Measurements from ENCODE around the gene C12orf75.
"Not testable (repeated sequence)": the region's sequence is repeated elsewhere in the genome, so short reads cannot be mapped to it uniquely, and the experiment has no call there.

C12orf75 gene

DNA sequence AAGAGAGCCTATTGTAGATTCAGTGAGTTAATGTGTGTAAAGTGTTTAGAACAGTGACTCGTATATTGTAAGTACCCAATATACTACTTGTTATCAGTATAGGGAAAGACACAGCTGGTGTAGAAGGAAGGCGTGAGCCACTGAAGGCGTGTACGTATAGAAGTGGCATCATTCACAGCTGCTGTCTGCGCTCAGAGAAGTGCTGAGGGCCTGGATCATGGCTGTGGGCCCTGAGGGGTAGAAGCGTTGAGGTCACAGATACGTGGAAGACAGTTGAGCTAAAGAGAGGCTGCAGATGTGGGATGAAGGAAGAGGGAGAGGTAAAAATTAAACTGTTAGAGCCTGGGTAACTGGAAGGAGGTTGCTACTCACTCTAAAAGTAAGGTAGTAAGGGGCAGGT, 5.9 kb downstream of the C12orf75 start:
- DNase-seq (ENCODE audit: low read depth), result no peak

- DNase-seq (ENCODE audit: low read depth), result no peak
Observed at GRCh38 chr12:105337391-105337790, 6.9 kb downstream of the C12orf75 start.

- DNase-seq (ENCODE audit: low read depth), result no peak
Observed at GRCh38 chr12:105338966-105339365, 8.5 kb downstream of the C12orf75 start.

- no peak for DNase-seq (ENCODE audit: low read depth)
Observed at GRCh38 chr12:105341010-105341409, 10.5 kb downstream of the C12orf75 start.

GRCh38 chr12:105341620-105342019, 11.1 kb downstream of the C12orf75 start:
- DNase-seq (ENCODE audit: low read depth), result not testable (repeated sequence)

- DNase-seq (ENCODE audit: low read depth), result no peak
Observed at GRCh38 chr12:105342464-105342863, 12.0 kb downstream of the C12orf75 start.

DNA sequence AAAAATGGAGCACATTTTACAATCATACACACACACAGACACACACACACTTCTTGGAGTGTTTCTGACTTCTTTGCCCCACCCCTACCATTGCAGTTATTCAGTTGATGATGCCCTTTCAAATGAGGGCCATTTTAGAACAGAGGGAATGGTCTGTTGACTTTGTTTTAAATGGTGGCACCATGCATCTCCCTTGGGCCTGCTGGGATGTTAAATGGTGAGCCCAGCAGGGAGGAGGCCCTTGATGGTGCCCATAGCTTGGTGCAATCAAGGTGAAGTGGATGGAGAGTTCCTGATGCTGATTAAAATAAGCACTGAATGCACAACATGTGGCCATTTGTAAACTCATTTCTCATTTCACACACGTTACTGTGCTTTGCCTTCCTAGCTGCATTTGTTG, 13.3 kb downstream of the C12orf75 start:
- DNase-seq (ENCODE audit: low read depth), result no peak

GRCh38 chr12:105347499-105347898, 17.0 kb downstream of the C12orf75 start:
- no peak for DNase-seq (ENCODE audit: low read depth)

DNA sequence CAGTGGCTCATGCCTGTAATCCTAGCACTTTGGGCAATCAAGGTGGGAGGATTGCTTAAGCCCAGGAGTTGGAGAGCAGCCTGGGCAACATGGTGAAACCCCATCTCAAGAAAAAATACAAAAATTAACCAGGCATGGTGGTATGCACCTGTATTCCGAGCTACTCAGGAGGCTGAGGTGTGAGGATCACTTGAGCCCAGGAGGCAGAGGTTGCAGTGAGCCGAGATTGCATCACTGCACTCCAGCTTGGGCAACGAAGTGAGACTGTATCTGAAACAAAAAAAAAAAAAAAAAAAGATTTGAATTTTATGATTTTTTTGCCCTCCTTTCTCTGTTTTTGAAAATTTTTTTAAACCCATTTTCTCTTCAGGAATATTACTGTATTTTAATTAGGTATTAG, 17.7 kb downstream of the C12orf75 start:
- DNase-seq (ENCODE audit: low read depth), result no peak

DNA sequence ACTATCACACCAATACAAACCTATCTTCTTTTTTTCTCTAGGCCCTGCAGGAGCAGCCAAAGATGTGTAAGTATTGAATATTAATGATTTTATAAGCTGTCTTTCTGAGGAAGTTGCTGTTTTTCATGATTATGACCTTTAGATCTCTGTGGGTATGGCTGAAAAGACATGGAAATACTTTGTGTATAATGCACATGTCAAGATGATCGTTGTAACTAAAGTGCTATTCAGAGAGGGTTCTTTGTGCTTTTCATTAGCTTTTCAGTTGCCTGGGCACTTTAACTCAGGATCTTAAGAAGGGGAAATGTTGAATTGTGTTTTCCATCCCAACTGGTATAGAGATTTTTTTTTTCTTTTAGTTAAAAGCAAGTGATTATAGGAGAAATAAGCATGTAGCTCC, 18.1 kb downstream of the C12orf75 start:
- no peak for DNase-seq (ENCODE audit: low read depth)

GRCh38 chr12:105349138-105349537, 18.6 kb downstream of the C12orf75 start:
- DNase-seq (ENCODE audit: low read depth), result no peak

- no peak for DNase-seq (ENCODE audit: low read depth)
Observed at GRCh38 chr12:105351523-105351922, 21.0 kb downstream of the C12orf75 start.

- DNase-seq (ENCODE audit: low read depth), result no peak
Observed at GRCh38 chr12:105352052-105352451, 21.6 kb downstream of the C12orf75 start.

DNA sequence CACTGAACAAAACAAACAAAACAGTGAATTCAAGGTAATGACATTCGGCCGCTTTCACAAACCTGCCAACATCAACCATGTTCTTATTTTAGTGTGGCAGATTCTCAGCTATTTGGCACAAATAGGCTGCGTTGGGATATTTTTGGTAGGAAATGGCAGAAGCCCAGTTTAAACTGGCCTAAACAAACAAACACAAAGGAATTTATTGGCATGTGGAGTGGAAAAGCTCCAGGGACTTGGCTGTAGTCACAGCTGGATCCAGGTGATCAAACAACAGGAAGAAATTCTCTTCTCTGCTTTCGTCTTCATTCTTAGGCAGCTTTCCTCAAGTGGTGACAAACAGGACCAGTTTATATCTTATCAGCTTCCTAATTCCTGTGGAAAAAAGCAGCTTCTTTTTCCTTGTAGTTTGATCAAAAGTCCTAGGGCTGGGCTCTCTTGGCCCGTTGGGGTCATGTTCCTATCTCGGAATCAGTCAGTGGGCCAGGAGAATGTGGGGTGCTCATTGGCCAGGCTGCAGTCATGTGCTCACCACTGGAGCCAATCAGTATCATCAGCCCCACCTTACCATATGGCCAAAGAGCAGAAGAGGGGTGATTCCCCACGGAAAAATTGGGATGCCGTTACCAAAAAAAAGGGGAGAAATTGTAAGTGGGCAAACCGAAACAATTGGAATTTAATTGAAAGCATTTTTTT, 22.6 kb downstream of the C12orf75 start:
- DNase-seq (ENCODE audit: low read depth), result no peak

DNA sequence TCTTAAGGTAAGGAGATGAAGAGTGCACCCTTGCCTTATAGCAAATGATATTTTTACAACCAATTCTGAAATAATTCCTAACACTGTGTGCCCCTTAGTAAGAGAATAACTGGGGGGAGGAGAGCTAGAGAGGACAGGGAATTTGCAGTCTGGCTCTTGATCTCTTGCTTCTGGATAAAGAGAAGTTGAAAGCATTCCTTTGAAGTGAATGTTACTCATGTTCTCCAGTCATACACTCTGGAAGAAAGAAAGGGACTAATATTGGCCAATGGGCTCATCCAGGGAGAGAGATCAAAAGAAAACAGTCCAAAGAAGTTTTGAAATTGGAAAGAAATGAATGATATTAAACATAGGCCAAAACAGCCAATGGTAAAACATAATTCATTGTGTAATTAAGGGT, 25.3 kb downstream of the C12orf75 start:
- no peak for DNase-seq (ENCODE audit: low read depth)

- no peak for DNase-seq (ENCODE audit: low read depth)
Observed at GRCh38 chr12:105357162-105357691, 26.7 kb downstream of the C12orf75 start.

GRCh38 chr12:105358789-105359188, 28.3 kb downstream of the C12orf75 start:
- DNase-seq (ENCODE audit: low read depth), result no peak

GRCh38 chr12:105359856-105360255, 29.4 kb downstream of the C12orf75 start:
- no peak for DNase-seq (ENCODE audit: low read depth)

DNA sequence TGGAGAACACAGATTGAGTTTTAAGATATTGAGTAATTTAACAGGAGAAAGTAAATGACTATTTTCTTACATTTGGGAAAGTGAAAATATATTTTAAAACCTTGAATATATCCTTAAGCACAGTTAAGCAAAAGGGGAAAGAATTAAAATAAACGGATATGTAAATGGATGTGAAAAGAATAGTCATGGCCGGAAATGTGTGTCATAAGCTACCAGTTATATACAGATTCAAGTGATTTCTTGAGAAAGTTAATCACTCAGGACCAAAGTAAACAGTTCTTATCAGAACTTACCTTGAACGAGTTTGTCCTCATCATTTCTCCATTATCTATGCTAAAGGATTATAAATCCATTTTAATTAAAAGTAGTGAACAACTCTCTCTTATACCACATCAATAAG, 33.4 kb downstream of the C12orf75 start:
- DNase-seq (ENCODE audit: low read depth), result no peak

DNA sequence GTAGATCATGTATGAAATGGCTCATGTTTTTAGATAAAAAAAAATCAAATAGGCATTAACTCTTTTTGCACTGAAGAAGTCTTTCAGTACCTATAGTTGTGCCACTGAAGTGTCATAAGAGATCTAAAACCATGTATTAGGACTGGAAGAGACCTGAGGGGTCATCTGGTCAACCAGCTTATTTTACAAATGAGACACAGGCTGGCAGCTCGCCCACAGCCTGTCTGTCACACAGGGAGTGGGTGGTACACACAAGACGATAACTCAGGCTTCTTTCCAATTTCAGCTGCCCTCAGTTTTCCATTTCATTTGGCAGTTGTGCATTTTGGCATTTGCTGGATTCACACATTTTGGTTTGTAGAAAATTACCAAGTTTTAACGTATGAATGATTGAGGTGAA, 34.7 kb downstream of the C12orf75 start:
- DNase-seq (ENCODE audit: low read depth), result no peak

- no peak for DNase-seq (ENCODE audit: low read depth)
Observed at GRCh38 chr12:105368047-105368646, 37.7 kb downstream of the C12orf75 start.

GRCh38 chr12:105369014-105369413, 38.5 kb downstream of the C12orf75 start:
- no peak for DNase-seq (ENCODE audit: low read depth)

DNA sequence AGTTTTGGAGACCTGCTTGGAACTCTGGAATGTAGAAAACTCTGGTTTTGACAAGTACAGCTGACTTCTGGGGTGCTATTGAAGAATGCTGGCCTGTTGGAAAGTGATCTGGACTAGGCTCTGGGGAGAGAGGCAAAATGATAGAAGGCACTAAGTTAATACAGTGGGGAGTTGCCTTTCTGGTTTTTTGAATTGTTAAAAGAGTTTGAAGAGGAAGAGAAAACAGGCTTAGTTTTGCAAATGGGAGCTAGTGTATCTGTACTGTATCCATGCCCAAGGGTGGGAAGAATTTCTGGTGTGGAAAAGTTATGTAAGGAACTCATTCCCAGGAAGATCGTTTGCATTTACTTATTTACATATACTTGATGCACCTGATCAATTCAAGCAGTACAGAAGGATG, 43.8 kb downstream of the C12orf75 start:
- no peak for DNase-seq (ENCODE audit: low read depth)

- no peak for DNase-seq (ENCODE audit: low read depth)
Observed at GRCh38 chr12:105377077-105377476, 46.6 kb downstream of the C12orf75 start.
